H1 (cell line): ENCODE measurements around the gene PCDHB10. TPM values are rescaled to one million over a fixed set of nuclear protein-coding genes. Genes with fewer than 3 reads are reported as not detected.

Experiments used
- CTCF ChIA-PET: fragments of 300-600 bp; sonication (Branson Sonifier 250); formaldehyde crosslinking; loops from one replicate; lab custom pipeline; 2021; ENCODE audit not compliant: partially characterized antibody; lab: Charles Lee
- POLR2A ChIA-PET: fragments of 300-600 bp; sonication (Branson Sonifier 250); formaldehyde crosslinking; loops from one replicate; lab custom pipeline; 2021; ENCODE audit warnings: inconsistent platforms; ENCODE audit not compliant: partially characterized antibody; lab: Charles Lee
- DNase-seq, 2 experiments: peaks; one replicate each; pipeline versions ENCODE4 v3.0.0 to v3.0.0-alpha.2; 2010 to 2022; ENCODE audit warnings: low spot score in 2 of 2, low read depth in 1 of 2, mixed read lengths in 1 of 2
- FAIRE-seq: peaks from 2 replicates; lab custom pipeline; 2011; peaks lifted over from hg19 to GRCh38; lab: Jason Lieb, UNC
- H2AFZ ChIP-seq: 2 replicates; pipeline ENCODE4 v1.8.1; 2012; ENCODE audit warnings: low read length, inconsistent platforms
- H2AK5ac ChIP-seq: 2 replicates; pipeline ENCODE4 v1.6.1; 2013; ENCODE audit warnings: low read depth, low read length
- H2BK120ac ChIP-seq: replicated peaks from 2 replicates; pipeline ENCODE3; 2013; ENCODE audit warnings: low read depth, low read length, inconsistent platforms
- H2BK12ac ChIP-seq: 2 replicates; pipeline ENCODE4 v1.6.1; 2013; ENCODE audit warnings: low read depth, low read length
- H2BK15ac ChIP-seq: 2 replicates; pipeline ENCODE4 v1.6.1; 2013; ENCODE audit warnings: low read length
- H2BK20ac ChIP-seq: 2 replicates; pipeline ENCODE4 v1.6.1; 2013; ENCODE audit warnings: low read length
- H2BK5ac ChIP-seq: 2 replicates; pipeline ENCODE4 v1.6.1; 2013; ENCODE audit warnings: low read depth, low read length
- H3K14ac ChIP-seq: 2 replicates; pipeline ENCODE4 v1.6.1; 2013; ENCODE audit warnings: inconsistent platforms; ENCODE audit not compliant: insufficient read length
- H3K18ac ChIP-seq: 2 replicates; pipeline ENCODE4 v1.6.1; 2013; ENCODE audit warnings: low read length; ENCODE audit errors: extremely low read depth
- H3K23ac ChIP-seq: 2 replicates; pipeline ENCODE4 v1.6.1; 2013; ENCODE audit warnings: inconsistent platforms; ENCODE audit not compliant: insufficient read length
- H3K23me2 ChIP-seq: 2 replicates; pipeline ENCODE4 v1.6.1; 2013; ENCODE audit warnings: low read depth, low read length
- H3K27ac ChIP-seq: 2 replicates; pipeline ENCODE4 v1.6.1; 2011; ENCODE audit warnings: low read depth, low read length, inconsistent platforms
- H3K27me3 ChIP-seq, 4 experiments: replicated peaks in 1 of 4; 1 replicate in 1 of 4; 2 replicates in 3 of 4; pipeline versions ENCODE4 v1.6.1 to v1.8.1; 2011 to 2013; ENCODE audit warnings: low read length in 3 of 4, mild to moderate bottlenecking in 3 of 4, inconsistent platforms in 2 of 4, mixed read lengths in 2 of 4, moderate library complexity in 1 of 4; ENCODE audit not compliant: control insufficient read depth in 3 of 4, insufficient read depth in 3 of 4; ENCODE audit errors: extremely low read depth in 1 of 4
- H3K36me3 ChIP-seq, 4 experiments: 2 replicates each; pipeline versions ENCODE4 v1.6.1 to v1.8.1; 2011 to 2013; ENCODE audit warnings: mild to moderate bottlenecking in 4 of 4, low read length in 3 of 4, moderate library complexity in 2 of 4, control low read depth in 1 of 4, inconsistent platforms in 1 of 4; ENCODE audit not compliant: insufficient read depth in 4 of 4, control insufficient read depth in 2 of 4
- H3K4ac ChIP-seq: replicated peaks from 2 replicates; pipeline ENCODE3; 2013; ENCODE audit warnings: low read length, low read depth, mixed read lengths, inconsistent platforms; ENCODE audit not compliant: insufficient read length
- H3K4me1 ChIP-seq, 4 experiments: replicated peaks in 1 of 4; 1 replicate in 1 of 4; 2 replicates in 3 of 4; pipeline versions ENCODE4 v1.6.1 to v1.8.1; 2011 to 2013; ENCODE audit warnings: low read length in 3 of 4, inconsistent platforms in 2 of 4, mixed read lengths in 1 of 4; ENCODE audit not compliant: insufficient read depth in 4 of 4, control insufficient read depth in 3 of 4
- H3K4me2 ChIP-seq, 2 experiments: 2 replicates each; pipeline versions ENCODE4 v1.6.1 to v1.8.1; 2011 to 2013; ENCODE audit warnings: low read depth in 2 of 2, low read length in 2 of 2, control low read depth in 1 of 2, inconsistent platforms in 1 of 2, mild to moderate bottlenecking in 1 of 2; ENCODE audit not compliant: insufficient read depth in 1 of 2
- H3K4me3 ChIP-seq, 4 experiments: fragments of 200-600, 300-600 bp in 1 of 4; sonication (generic), shearing (Covaris generic), sonication (Bioruptor Twin) in 1 of 4; 2 replicates each; pipeline versions ENCODE4 v1.5.1 to v1.8.1; 2011 to 2016; ENCODE audit warnings: low read length in 4 of 4, low read depth in 3 of 4, control low read depth in 2 of 4, inconsistent platforms in 2 of 4, mild to moderate bottlenecking in 2 of 4, mixed read lengths in 1 of 4, moderate library complexity in 1 of 4; ENCODE audit not compliant: insufficient read depth in 2 of 4; ENCODE audit errors: extremely low read depth in 1 of 4
- H3K56ac ChIP-seq: replicated peaks from 2 replicates; pipeline ENCODE3; 2013; ENCODE audit warnings: low read depth, mild to moderate bottlenecking, mixed read lengths, low read length, inconsistent platforms; ENCODE audit not compliant: insufficient read length
- H3K79me1 ChIP-seq: 2 replicates; pipeline ENCODE4 v1.6.1; 2013; ENCODE audit warnings: low read depth, low read length, control low read depth
- H3K79me2 ChIP-seq, 2 experiments: 2 replicates each; pipeline versions ENCODE4 v1.6.1 to v1.8.1; 2012 to 2013; ENCODE audit warnings: low read length in 2 of 2, mild to moderate bottlenecking in 2 of 2, inconsistent platforms in 1 of 2; ENCODE audit not compliant: insufficient read depth in 2 of 2, control insufficient read depth in 1 of 2
- H3K9ac ChIP-seq, 4 experiments: replicated peaks in 1 of 4; 1 replicate in 1 of 4; 2 replicates in 3 of 4; pipeline versions ENCODE4 v1.6.1 to v1.8.1; 2011 to 2013; ENCODE audit warnings: low read depth in 3 of 4, low read length in 3 of 4, control low read depth in 2 of 4, mild to moderate bottlenecking in 2 of 4, moderate library complexity in 2 of 4, inconsistent platforms in 1 of 4; ENCODE audit errors: extremely low read depth in 1 of 4
- H3K9me3 ChIP-seq, 2 experiments: 2 replicates each; pipeline versions ENCODE4 v1.6.1 to v1.8.1; 2012 to 2013; ENCODE audit warnings: mild to moderate bottlenecking in 2 of 2, moderate library complexity in 2 of 2, control low read depth in 1 of 2, inconsistent platforms in 1 of 2, low read depth in 1 of 2, low read length in 1 of 2, mixed read lengths in 1 of 2; ENCODE audit not compliant: insufficient read depth in 2 of 2
- H4K20me1 ChIP-seq, 2 experiments: replicated peaks in 1 of 2; 2 replicates each; pipeline versions ENCODE3 to v1.8.1; 2011 to 2013; ENCODE audit warnings: inconsistent platforms in 2 of 2, low read length in 2 of 2, mild to moderate bottlenecking in 1 of 2; ENCODE audit not compliant: insufficient read depth in 2 of 2, control insufficient read depth in 1 of 2
- H4K5ac ChIP-seq: 2 replicates; pipeline ENCODE4 v1.6.1; 2013; ENCODE audit warnings: low read length, low read depth, mixed read lengths, inconsistent platforms; ENCODE audit not compliant: insufficient read length
- H4K8ac ChIP-seq: 2 replicates; pipeline ENCODE4 v1.8.0; 2013; ENCODE audit warnings: mild to moderate bottlenecking, moderate library complexity, low read length, inconsistent platforms; ENCODE audit not compliant: insufficient read depth; ENCODE audit errors: extremely low read depth
- H4K91ac ChIP-seq: replicated peaks from 2 replicates; pipeline ENCODE3; 2013; ENCODE audit warnings: low read length, mixed read lengths, inconsistent platforms; ENCODE audit not compliant: insufficient read length
- RAD21 ChIP-seq, 2 experiments: IDR thresholded peaks in 1 of 2; conservative IDR thresholded peaks in 1 of 2; 2 replicates each; pipeline ENCODE4 v1.6.1; 2011; ENCODE audit warnings: low read depth in 2 of 2, low read length in 2 of 2, improper control_type of control experiment in 1 of 2, inconsistent platforms in 1 of 2, mild to moderate bottlenecking in 1 of 2, moderate library complexity in 1 of 2
- TEAD4 ChIP-seq: IDR thresholded peaks from 2 replicates; pipeline ENCODE4 v1.6.1; 2012; ENCODE audit warnings: low read depth, low read length, inconsistent platforms, mixed read lengths
- WGBS, 2 experiments: shearing (Covaris generic) in 1 of 2; methylation state at CpG; one replicate each; pipeline versions ENCODE4 v1.1.6 to v1.1.7; 2013 to 2015; ENCODE audit warnings: low lambda C conversion rate in 2 of 2, mixed read lengths in 2 of 2, inconsistent platforms in 1 of 2, low coverage in 1 of 2, missing lambda C conversion rate in 1 of 2; ENCODE audit not compliant: insufficient replicate concordance in 2 of 2, insufficient coverage in 1 of 2, insufficient read length in 1 of 2; ENCODE audit errors: extremely low coverage in 1 of 2, missing lambda C conversion rate in 1 of 2; 5-methylcytosine and 5-hydroxymethylcytosine counted together
- polyA plus RNA-seq, 7 experiments: library from polyadenylated mRNA; depleted of rRNA in 3 of 7; stranded (reverse) in 5 of 7; unstranded in 2 of 7; fragments of >200 nt in 5 of 7; fragments of 200-250 nt in 2 of 7; gene quantifications; 1 replicate in 5 of 7; 2 replicates in 1 of 7; 4 replicates in 1 of 7; pipeline versions ENCODE4 v1.2.1 to v1.2.3, GENCODE V29; 2011 to 2013; ENCODE audit warnings: missing spikeins in 2 of 7, mixed read lengths in 2 of 7
- total RNA-seq: library from RNA; stranded (reverse); fragmentation: NEBNext Ultra II Directional; extraction: Animal tissue kit (Norgen Biotek cat#: 25700); gene quantifications from 2 replicates; pipeline ENCODE4 v1.2.1, GENCODE V29; 2021

Gene PCDHB10
- total and polyA plus RNA-seq, 2 of the 8 experiments (the other 6 are each of a cell fraction or from before 2014, with no cell fraction given), result 1.3 to 1.8 TPM

GRCh38 chr5:141234109-141234667, 42.0 kb downstream of the PCDHB10 start:
- Histone ChIP-seq H3K56ac (no peak overlapping the region), H3K9ac (no peak overlapping the region; a peak in 1 of 7 replicates), H3K36me3 (peaks cover 0 to 6% (median 0%) of the 10 kb centered on the region in 4 experiments; a peak in 1 of 8 replicates), H4K8ac (no peak overlapping the region), H4K20me1 (no peaks in the 10 kb centered on the region), H3K18ac (no peak overlapping the region), H2BK15ac (no peak overlapping the region), H3K4ac (no peak overlapping the region), H2BK5ac (no peak overlapping the region), H3K23me2 (no peaks in the 10 kb centered on the region; the same call in 1 of the 2 replicates), H3K14ac (no peak overlapping the region), H4K91ac (no peak overlapping the region), H2BK12ac (no peak overlapping the region), H3K27ac (no peak overlapping the region), H2AK5ac (no peak overlapping the region), H3K27me3 (no peaks in the 10 kb centered on the region), H3K79me1 (no peaks in the 10 kb centered on the region), H2AFZ (no peak overlapping the region), H3K4me3 (no peak overlapping the region), H3K23ac (no peak overlapping the region), H2BK120ac (no peak overlapping the region), H3K79me2 (no peaks in the 10 kb centered on the region), H3K4me2 (peak overlapping the region in 1 of 2 experiments; percentile 12; a peak in 1 of 4 replicates), H2BK20ac (no peak overlapping the region), H3K9me3 (peaks cover 14 to 18% of the 10 kb centered on the region in 2 experiments), H4K5ac (no peak overlapping the region), H3K4me1 (no peaks in the 10 kb centered on the region)
- CTCF ChIA-PET, result interaction anchor here (0.5 to 3.9 kb wide), 47 partner anchors 8 to 333 kb away, joined by 3 to 43 read pairs (median 4); partner anchors contain the start of genes PCDHB10, PCDHB11, PCDHB13 and PCDHB14
- DNase-seq (no peak), FAIRE-seq (no peak)
- WGBS, 2 experiments, result 81% methylated on average over 15 of the region's 15 CpGs; no CpG with 5 or more reads in 1 of the 2 experiments
- TF ChIP-seq TEAD4 (no peak), RAD21 (IDR thresholded peaks at IDR 0.05 in 1 of 2, conservative IDR thresholded peaks at IDR 0.05 in 1 of 2; ENCODE audit: low read depth in 2 of 2, low read length in 2 of 2) (peak; percentile 37 to 59)
- POLR2A ChIA-PET, result interaction anchor here (0.9 kb wide), 2 partner anchors 9 to 11 kb away, joined by 3 read pairs; partner anchors contain the start of gene PCDHB15
